SK-N-SH (cell line): ENCODE results near the gene NUP160. TPM values are rescaled to one million over a fixed set of nuclear protein-coding genes. Genes with fewer than 3 reads are reported as not detected.

Experiments
- CTCF ChIA-PET: fragments of 300-600, 350-600 bp; formaldehyde crosslinking; extraction: SDS; loops from one replicate; lab custom pipeline; 2021; lab: Yijun Ruan, JAX
- POLR2A ChIA-PET: fragments of 350-600 bp; sonication (Branson Sonifier 250); formaldehyde crosslinking; extraction: SDS; loops from one replicate; lab custom pipeline; 2020; ENCODE audit warnings: antibody characterized with exemption, inconsistent platforms; lab: Yijun Ruan, JAX
- DNase-seq: peaks from one replicate; pipeline ENCODE4 v3.0.0; 2012
- H2AFZ ChIP-seq: fragments of 200-600 bp; sonication (generic); 2 replicates; pipeline ENCODE4 v1.8.1; 2016; ENCODE audit warnings: antibody characterized with exemption, mild to moderate bottlenecking, low read depth
- H3F3A ChIP-seq: fragments of 200-600 bp; sonication (generic); replicated peaks from 2 replicates; pipeline ENCODE3; 2016; ENCODE audit warnings: antibody characterized with exemption, mild to moderate bottlenecking; ENCODE audit not compliant: insufficient read depth
- H3K27ac ChIP-seq, 2 experiments: fragments of 200-500 bp in 1 of 2; fragments of 200-600 bp in 1 of 2; sonication (Bioruptor generic) in 1 of 2; sonication (generic), shearing (Covaris generic) in 1 of 2; 2 replicates each; pipeline versions ENCODE4 v1.5.1 to v1.6.1; 2014 to 2016; ENCODE audit warnings: low read depth in 2 of 2, inconsistent platforms in 1 of 2, low read length in 1 of 2, mild to moderate bottlenecking in 1 of 2, mixed read lengths in 1 of 2
- H3K27me3 ChIP-seq: fragments of 200-600 bp; sonication (generic), shearing (Covaris generic); 2 replicates; pipeline ENCODE4 v1.6.1; 2016; ENCODE audit warnings: mixed run types; ENCODE audit not compliant: insufficient read depth
- H3K36me3 ChIP-seq, 2 experiments: fragments of 200-500 bp in 1 of 2; fragments of 200-600 bp in 1 of 2; sonication (Bioruptor generic) in 1 of 2; sonication (generic) in 1 of 2; replicated peaks in 1 of 2; 2 replicates each; pipeline versions ENCODE3 to v1.5.1; 2014 to 2016; ENCODE audit warnings: low read length in 1 of 2, mild to moderate bottlenecking in 1 of 2; ENCODE audit not compliant: insufficient read depth in 2 of 2, control insufficient read depth in 1 of 2
- H3K4me1 ChIP-seq, 2 experiments: fragments of 200-500 bp in 1 of 2; fragments of 200-600 bp in 1 of 2; sonication (Bioruptor generic) in 1 of 2; sonication (generic), shearing (Covaris generic) in 1 of 2; 2 replicates each; pipeline versions ENCODE4 v1.5.1 to v1.6.1; 2014 to 2016; ENCODE audit warnings: low read depth in 1 of 2, low read length in 1 of 2, mixed run types in 1 of 2; ENCODE audit not compliant: insufficient read depth in 2 of 2, control insufficient read depth in 1 of 2
- H3K4me2 ChIP-seq: fragments of 200-600 bp; sonication (generic), shearing (Covaris generic); 2 replicates; pipeline ENCODE4 v1.6.1; 2017; ENCODE audit warnings: mixed run types
- H3K4me3 ChIP-seq, 2 experiments: fragments of 200-500 bp in 1 of 2; fragments of 200-600 bp in 1 of 2; sonication (Bioruptor generic) in 1 of 2; sonication (generic), shearing (Covaris generic) in 1 of 2; 2 replicates each; pipeline versions ENCODE4 v1.5.1 to v1.8.1; 2014 to 2016; ENCODE audit warnings: low read depth in 2 of 2, inconsistent platforms in 1 of 2, low read length in 1 of 2, mild to moderate bottlenecking in 1 of 2, mixed read lengths in 1 of 2, moderate library complexity in 1 of 2
- H3K79me2 ChIP-seq: fragments of 200-600 bp; sonication (generic); 2 replicates; pipeline ENCODE4 v1.8.1; 2017; ENCODE audit warnings: mild to moderate bottlenecking; ENCODE audit not compliant: insufficient read depth
- H3K9ac ChIP-seq: fragments of 200-600 bp; sonication (generic); 2 replicates; pipeline ENCODE4 v1.6.1; 2017; ENCODE audit warnings: mixed run types
- H3K9me2 ChIP-seq: fragments of 200-600 bp; sonication (generic); 2 replicates; pipeline ENCODE4 v1.6.1; 2017; ENCODE audit warnings: mixed run types
- H3K9me3 ChIP-seq: fragments of 200-600 bp; sonication (generic); 2 replicates; pipeline ENCODE4 v1.6.1; 2017; ENCODE audit warnings: mixed run types, mild to moderate bottlenecking, moderate library complexity
- H4K20me1 ChIP-seq: fragments of 200-600 bp; sonication (generic); 2 replicates; pipeline ENCODE4 v1.6.1; 2017; ENCODE audit warnings: mild to moderate bottlenecking, mixed run types; ENCODE audit not compliant: insufficient read depth
- CHD2 ChIP-seq: fragments of 150-350 bp; IDR thresholded peaks from 2 replicates; pipeline ENCODE4 v1.6.1; 2018; ENCODE audit warnings: low read length; ENCODE audit not compliant: partially characterized antibody
- CTCF ChIP-seq: fragments of 200-600 bp; sonication (generic); IDR thresholded peaks from 2 replicates; pipeline ENCODE4 v1.6.1; 2017; ENCODE audit warnings: antibody characterized with exemption, mild to moderate bottlenecking, moderate library complexity
- ELF1 ChIP-seq: IDR thresholded peaks from 2 replicates; pipeline ENCODE4 v1.4.0; 2012
- FOXM1 ChIP-seq: IDR thresholded peaks from 2 replicates; pipeline ENCODE4 v1.4.0; 2012; ENCODE audit warnings: low read depth, mild to moderate bottlenecking
- GABPA ChIP-seq: IDR thresholded peaks from 2 replicates; pipeline ENCODE4 v1.4.0; 2012; ENCODE audit warnings: low read depth, mild to moderate bottlenecking
- GATA2 ChIP-seq: sonication (generic); formaldehyde crosslinking; IDR thresholded peaks from 2 replicates; pipeline ENCODE4 v1.5.0; 2020; ENCODE audit warnings: mild to moderate bottlenecking, missing genetic modification reagents
- IRF3 ChIP-seq: fragments of 150-350 bp; IDR thresholded peaks from 2 replicates; pipeline ENCODE4 v1.6.1; 2016; ENCODE audit warnings: mild to moderate bottlenecking, low read depth, low read length
- JUND ChIP-seq: IDR thresholded peaks from 2 replicates; pipeline ENCODE4 v1.4.0; 2012
- MEF2A ChIP-seq: IDR thresholded peaks from 2 replicates; pipeline ENCODE4 v1.4.0; 2012; ENCODE audit warnings: low read depth, borderline replicate concordance
- MXI1 ChIP-seq: IDR thresholded peaks from 2 replicates; pipeline ENCODE4 v1.6.1; 2012; ENCODE audit warnings: mild to moderate bottlenecking, low read depth, low read length, improper control_type of control experiment
- NFIC ChIP-seq: IDR thresholded peaks from 2 replicates; pipeline ENCODE4 v1.4.0; 2012; ENCODE audit warnings: borderline replicate concordance
- PBX3 ChIP-seq: IDR thresholded peaks from 2 replicates; pipeline ENCODE4; 2012
- POLR2AphosphoS5 ChIP-seq: IDR thresholded peaks from 2 replicates; pipeline ENCODE4 v1.6.1; 2012; ENCODE audit warnings: low read depth, low read length
- RCOR1 ChIP-seq: fragments of 150-350 bp; IDR thresholded peaks from 2 replicates; pipeline ENCODE4 v1.6.1; 2017; ENCODE audit warnings: antibody characterized with exemption, low read length
- RFX5 ChIP-seq: IDR thresholded peaks from 2 replicates; pipeline ENCODE4 v1.6.1; 2012; ENCODE audit warnings: mild to moderate bottlenecking, improper control_type of control experiment, low read length
- TAF1 ChIP-seq: IDR thresholded peaks from 2 replicates; pipeline ENCODE4 v1.6.1; 2012; ENCODE audit warnings: low read depth, mild to moderate bottlenecking, low read length, moderate library complexity, borderline replicate concordance
- TCF12 ChIP-seq: IDR thresholded peaks from 2 replicates; pipeline ENCODE4 v1.4.0; 2012
- USF2 ChIP-seq: fragments of 150-350 bp; IDR thresholded peaks from 2 replicates; pipeline ENCODE4 v1.6.1; 2017; ENCODE audit warnings: antibody characterized with exemption, low read length, low read depth, borderline replicate concordance
- polyA plus RNA-seq, 3 experiments: library from polyadenylated mRNA; depleted of rRNA; stranded (reverse); fragments of >200 nt; gene quantifications; 2 replicates each; pipeline ENCODE4 v1.2.3, GENCODE V29; 2012
- TF ChIP-seq, protein P1 (sequence below): IDR thresholded peaks from 2 replicates; pipeline ENCODE4 v1.6.1; 2012; ENCODE audit warnings: mild to moderate bottlenecking, low read depth, low read length, moderate library complexity
- TF ChIP-seq, protein P2 (sequence below): IDR thresholded peaks from 2 replicates; pipeline ENCODE4 v1.4.0; 2012; ENCODE audit warnings: low read depth, borderline replicate concordance

The NUP160 gene
- polyA plus RNA-seq, 1 of the 3 experiments (the other 2 are of a cell fraction), result 19.3 TPM

GRCh38 chr11:47819743-47820142 is 28.4 kb downstream of the NUP160 start:
- CTCF ChIA-PET, result no interaction called here
- no peaks in the 10 kb centered on the region for H3K4me1 ChIP-seq
- H3K79me2 ChIP-seq, result peaks cover 5% of the 10 kb centered on the region
- no peak overlapping the region for H3K4me2 ChIP-seq
- TF ChIP-seq, protein P1, sequence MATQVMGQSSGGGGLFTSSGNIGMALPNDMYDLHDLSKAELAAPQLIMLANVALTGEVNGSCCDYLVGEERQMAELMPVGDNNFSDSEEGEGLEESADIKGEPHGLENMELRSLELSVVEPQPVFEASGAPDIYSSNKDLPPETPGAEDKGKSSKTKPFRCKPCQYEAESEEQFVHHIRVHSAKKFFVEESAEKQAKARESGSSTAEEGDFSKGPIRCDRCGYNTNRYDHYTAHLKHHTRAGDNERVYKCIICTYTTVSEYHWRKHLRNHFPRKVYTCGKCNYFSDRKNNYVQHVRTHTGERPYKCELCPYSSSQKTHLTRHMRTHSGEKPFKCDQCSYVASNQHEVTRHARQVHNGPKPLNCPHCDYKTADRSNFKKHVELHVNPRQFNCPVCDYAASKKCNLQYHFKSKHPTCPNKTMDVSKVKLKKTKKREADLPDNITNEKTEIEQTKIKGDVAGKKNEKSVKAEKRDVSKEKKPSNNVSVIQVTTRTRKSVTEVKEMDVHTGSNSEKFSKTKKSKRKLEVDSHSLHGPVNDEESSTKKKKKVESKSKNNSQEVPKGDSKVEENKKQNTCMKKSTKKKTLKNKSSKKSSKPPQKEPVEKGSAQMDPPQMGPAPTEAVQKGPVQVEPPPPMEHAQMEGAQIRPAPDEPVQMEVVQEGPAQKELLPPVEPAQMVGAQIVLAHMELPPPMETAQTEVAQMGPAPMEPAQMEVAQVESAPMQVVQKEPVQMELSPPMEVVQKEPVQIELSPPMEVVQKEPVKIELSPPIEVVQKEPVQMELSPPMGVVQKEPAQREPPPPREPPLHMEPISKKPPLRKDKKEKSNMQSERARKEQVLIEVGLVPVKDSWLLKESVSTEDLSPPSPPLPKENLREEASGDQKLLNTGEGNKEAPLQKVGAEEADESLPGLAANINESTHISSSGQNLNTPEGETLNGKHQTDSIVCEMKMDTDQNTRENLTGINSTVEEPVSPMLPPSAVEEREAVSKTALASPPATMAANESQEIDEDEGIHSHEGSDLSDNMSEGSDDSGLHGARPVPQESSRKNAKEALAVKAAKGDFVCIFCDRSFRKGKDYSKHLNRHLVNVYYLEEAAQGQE, result no peak
- TF ChIP-seq NFIC (no peak), RFX5 (no peak), GATA2 (no peak), GABPA (no peak), RCOR1 (no peak), PBX3 (no peak), FOXM1 (no peak), MEF2A (no peak), TAF1 (no peak), USF2 (no peak), CTCF (no peak), JUND (no peak), IRF3 (no peak), ELF1 (no peak), CHD2 (no peak), POLR2AphosphoS5 (no peak), TCF12 (no peak), MXI1 (no peak)
- TF ChIP-seq, protein P2, sequence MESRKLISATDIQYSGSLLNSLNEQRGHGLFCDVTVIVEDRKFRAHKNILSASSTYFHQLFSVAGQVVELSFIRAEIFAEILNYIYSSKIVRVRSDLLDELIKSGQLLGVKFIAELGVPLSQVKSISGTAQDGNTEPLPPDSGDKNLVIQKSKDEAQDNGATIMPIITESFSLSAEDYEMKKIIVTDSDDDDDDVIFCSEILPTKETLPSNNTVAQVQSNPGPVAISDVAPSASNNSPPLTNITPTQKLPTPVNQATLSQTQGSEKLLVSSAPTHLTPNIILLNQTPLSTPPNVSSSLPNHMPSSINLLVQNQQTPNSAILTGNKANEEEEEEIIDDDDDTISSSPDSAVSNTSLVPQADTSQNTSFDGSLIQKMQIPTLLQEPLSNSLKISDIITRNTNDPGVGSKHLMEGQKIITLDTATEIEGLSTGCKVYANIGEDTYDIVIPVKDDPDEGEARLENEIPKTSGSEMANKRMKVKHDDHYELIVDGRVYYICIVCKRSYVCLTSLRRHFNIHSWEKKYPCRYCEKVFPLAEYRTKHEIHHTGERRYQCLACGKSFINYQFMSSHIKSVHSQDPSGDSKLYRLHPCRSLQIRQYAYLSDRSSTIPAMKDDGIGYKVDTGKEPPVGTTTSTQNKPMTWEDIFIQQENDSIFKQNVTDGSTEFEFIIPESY, result no peak
- TF ChIP-seq, all 33 proteins: peak for 0
- DNase-seq, result no peak
- no peaks in the 10 kb centered on the region for H3K9me3 ChIP-seq
- H3F3A ChIP-seq, result peaks cover 7% of the 10 kb centered on the region
- POLR2A ChIA-PET, result no interaction called here
- 0 out of 2 replicates have a peak, but pooled peaks cover 4% of the 10 kb centered on the region for H4K20me1 ChIP-seq
- no peak overlapping the region for H3K4me3 ChIP-seq
- no peak overlapping the region for H3K27ac ChIP-seq
- peaks cover 44 to 59% of the 10 kb centered on the region in 2 experiments for H3K36me3 ChIP-seq
- no peaks in the 10 kb centered on the region for H3K9me2 ChIP-seq
- H3K27me3 ChIP-seq, result no peaks in the 10 kb centered on the region
- no peak overlapping the region for H3K9ac ChIP-seq
- H2AFZ ChIP-seq, result no peak overlapping the region
